GM19328 (cell line): ENCODE data around the gene FOXR1.
A peak's percentile ranks its signal among the peaks of the same experiment; 100 is the strongest.

Experiments used
- ATAC-seq: cut with Tn5 transposase; IDR thresholded peaks from one replicate; pipeline ENCODE4 v1.9.1; 2021; ENCODE audit warnings: mild to moderate bottlenecking, moderate library complexity; ENCODE audit not compliant: unreplicated experiment

FOXR1 gene

GRCh38 chr11:119025541-119025940, 54.0 kb downstream of the FOXR1 start:
- ATAC-seq: no peak

- ATAC-seq: no peak
Measured at GRCh38 chr11:119025978-119026766, 54.6 kb downstream of the FOXR1 start.

- ATAC-seq: no peak
Measured at GRCh38 chr11:119026970-119027369, 55.4 kb downstream of the FOXR1 start.

GRCh38 chr11:119027561-119028345, 56.2 kb downstream of the FOXR1 start:
- ATAC-seq: no peak

- no peak for ATAC-seq
Measured at GRCh38 chr11:119028346-119029068, 56.9 kb downstream of the FOXR1 start.

GRCh38 chr11:119029069-119029339, 57.4 kb downstream of the FOXR1 start:
- no peak for ATAC-seq

GRCh38 chr11:119029340-119030028, 57.9 kb downstream of the FOXR1 start:
- ATAC-seq: peak; percentile 20

GRCh38 chr11:119030029-119030328, 58.4 kb downstream of the FOXR1 start:
- ATAC-seq: peak; percentile 9

- ATAC-seq: peak; percentile 68
Measured at GRCh38 chr11:119030329-119031047, 58.9 kb downstream of the FOXR1 start, which contains the start of gene SLC37A4. Gene SLC37A4 (minus strand): TSS chr11:119030877.
